CD4-positive, alpha-beta T cell treated with Interleukin-1 beta for 1 hour (primary cell): ENCODE data around the gene CDH12.
"Not testable (repeated sequence)": the region's sequence is repeated elsewhere in the genome, so short reads cannot be mapped to it uniquely, and the experiment has no call there.

ENCODE experiments used
- DNase-seq, 2 donors: peaks; one replicate each; pipeline ENCODE4 v3.0.0-alpha.2; 2020 to 2022

CDH12 gene

GRCh38 chr5:22852807-22853660 lies at the start of gene CDH12:
Gene CDH12, minus strand, starts transcription at chr5:22853344.
- DNase-seq, result peak in 1 of 2 donors; percentile 1

- no peak for DNase-seq
These were observed 48.7 kb upstream of the CDH12 start for GRCh38 chr5:22901885-22902284.

GRCh38 chr5:22900801-22901310 lies 47.7 kb upstream of the CDH12 start:
- DNase-seq, result no peak

GRCh38 chr5:22899341-22899740 lies 46.2 kb upstream of the CDH12 start:
- DNase-seq, result no peak

GRCh38 chr5:22896152-22896551 lies 43.0 kb upstream of the CDH12 start:
- no peak for DNase-seq

- DNase-seq, result no peak
These were observed 39.3 kb upstream of the CDH12 start for GRCh38 chr5:22892441-22892840.

- DNase-seq, result no peak
These were observed 36.6 kb upstream of the CDH12 start for GRCh38 chr5:22889720-22890119.

- DNase-seq, result no peak
These were observed 34.4 kb upstream of the CDH12 start for GRCh38 chr5:22887566-22887965.

GRCh38 chr5:22858911-22859310 lies 5.8 kb upstream of the CDH12 start:
- DNase-seq, result not testable (repeated sequence)

GRCh38 chr5:22855824-22856223 lies 2.7 kb upstream of the CDH12 start:
- no peak for DNase-seq

GRCh38 chr5:22850981-22851380 lies 2.2 kb downstream of the CDH12 start:
- no peak for DNase-seq

- DNase-seq, result no peak
These were observed 6.5 kb downstream of the CDH12 start for GRCh38 chr5:22846693-22847092.

- no peak for DNase-seq
These were observed 8.5 kb downstream of the CDH12 start for GRCh38 chr5:22844636-22845035.

- DNase-seq, result no peak
These were observed 9.0 kb downstream of the CDH12 start for GRCh38 chr5:22844155-22844554.

- DNase-seq, result no peak
These were observed 10.6 kb downstream of the CDH12 start for GRCh38 chr5:22842574-22842973.

- no peak for DNase-seq
These were observed 15.3 kb downstream of the CDH12 start for GRCh38 chr5:22837803-22838202.

- no peak for DNase-seq
These were observed 17.5 kb downstream of the CDH12 start for GRCh38 chr5:22835686-22836085.

- no peak for DNase-seq
These were observed 59.7 kb downstream of the CDH12 start for GRCh38 chr5:22793463-22793862.

- DNase-seq, result no peak
These were observed 65.3 kb downstream of the CDH12 start for GRCh38 chr5:22787807-22788206.

- DNase-seq, result no peak
These were observed 65.7 kb downstream of the CDH12 start for GRCh38 chr5:22787398-22787797.

- DNase-seq, result no peak
These were observed 72.4 kb downstream of the CDH12 start for GRCh38 chr5:22780756-22781155.

GRCh38 chr5:22779499-22779898 lies 73.6 kb downstream of the CDH12 start:
- no peak for DNase-seq

GRCh38 chr5:22776285-22776684 lies 76.9 kb downstream of the CDH12 start:
- DNase-seq, result no peak

GRCh38 chr5:22774214-22774613 lies 78.9 kb downstream of the CDH12 start:
- DNase-seq, result not testable (repeated sequence)

GRCh38 chr5:22764736-22765135 lies 88.4 kb downstream of the CDH12 start:
- DNase-seq, result no peak
